ENCODE results near the gene KRTAP4-16.
"Not testable (repeated sequence)": the region's sequence is repeated elsewhere in the genome, so short reads cannot be mapped to it uniquely, and the experiment has no call there.

DNA sequence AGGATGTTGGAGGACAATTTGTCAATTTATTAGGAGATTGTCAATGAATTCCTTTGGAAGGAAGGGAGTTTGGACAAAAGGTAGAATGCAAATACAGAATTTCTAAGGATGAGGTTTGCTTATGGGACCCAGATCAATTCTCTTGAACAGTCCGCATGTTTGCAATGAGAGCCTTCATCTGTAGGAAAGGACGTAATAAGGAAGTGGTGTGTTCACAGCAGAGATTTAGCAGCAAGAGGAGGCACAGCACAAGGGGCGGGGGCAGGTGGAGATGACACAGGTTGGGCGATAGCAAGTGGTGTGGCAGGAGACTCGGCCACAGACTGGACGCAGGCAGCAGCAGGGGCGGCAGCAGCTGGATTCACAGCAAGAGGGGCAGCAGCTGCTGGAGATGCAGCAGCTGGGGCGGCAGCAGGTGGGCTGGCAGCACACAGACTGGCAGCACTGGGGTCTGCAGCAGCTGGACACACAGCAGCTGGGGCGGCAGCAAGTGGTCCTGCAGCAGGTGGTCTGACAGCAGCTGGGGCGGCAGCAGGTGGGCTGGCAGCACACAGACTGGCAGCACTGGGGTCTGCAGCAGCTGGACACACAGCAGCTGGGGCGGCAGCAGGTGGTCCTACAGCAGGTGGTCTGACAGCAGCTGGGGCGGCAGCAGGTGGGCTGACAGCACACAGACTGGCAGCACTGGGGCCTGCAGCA, 21.4 kb upstream of the KRTAP4-16 start:
- TF ChIP-seq CTCF, POLR2A (IDR thresholded peaks at IDR 0.05): not testable (repeated sequence)
